Measurements from ENCODE around the gene ZNF438.

Gene ZNF438

GRCh38 chr10:30870896-30871295, 160.8 kb downstream of the ZNF438 start:
- no peak for TF ChIP-seq CTCF (conservative IDR thresholded peaks at IDR 0.05)
- TF ChIP-seq ZFX (IDR thresholded peaks at IDR 0.05), result no peak
- no peak overlapping the region for H3K27ac ChIP-seq

DNA sequence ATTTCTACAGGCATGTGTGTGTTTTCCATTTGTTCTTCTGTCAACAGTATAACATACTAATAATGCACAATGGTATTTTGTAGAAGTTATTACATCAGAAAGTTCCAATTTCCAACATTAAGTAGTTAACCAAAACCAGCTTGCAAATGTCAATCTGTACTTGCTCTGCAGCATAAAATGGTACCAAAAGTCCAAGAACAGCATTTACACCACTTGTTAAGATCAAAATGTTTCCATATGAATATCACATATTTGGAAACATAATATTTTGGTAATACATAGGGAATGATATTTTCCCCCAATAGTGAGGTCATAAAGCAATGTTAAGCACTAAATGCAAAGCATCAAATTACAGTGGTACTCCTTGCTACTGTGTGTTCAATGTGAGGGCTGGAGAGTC, 162.1 kb downstream of the ZNF438 start:
- TF ChIP-seq ZFX (IDR thresholded peaks at IDR 0.05) (no peak), CTCF (conservative IDR thresholded peaks at IDR 0.05) (no peak)
- no peak overlapping the region for H3K27ac ChIP-seq

DNA sequence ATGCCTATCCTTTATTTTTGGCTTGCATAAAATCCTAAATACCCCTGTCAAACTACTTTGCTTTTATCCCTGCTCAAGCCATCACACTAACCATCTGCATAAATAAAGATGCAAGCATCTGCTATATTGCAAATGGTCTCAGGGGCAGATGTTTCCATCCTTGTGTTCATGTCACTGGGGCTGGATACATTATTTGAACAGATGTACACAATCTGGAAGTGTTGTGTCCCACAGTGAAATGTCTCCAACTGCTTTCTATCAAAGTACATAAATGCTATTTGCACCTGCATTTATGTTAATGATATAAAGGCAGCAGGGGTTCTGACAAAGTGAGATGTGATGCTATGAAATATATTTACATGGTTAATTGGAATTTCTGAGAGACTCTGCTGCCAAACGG, 163.1 kb downstream of the ZNF438 start:
- TF ChIP-seq CTCF (conservative IDR thresholded peaks at IDR 0.05), result no peak
- TF ChIP-seq ZFX (IDR thresholded peaks at IDR 0.05), result no peak

GRCh38 chr10:30866896-30867295, 164.8 kb downstream of the ZNF438 start:
- TF ChIP-seq CTCF (conservative IDR thresholded peaks at IDR 0.05) (no peak), ZFX (IDR thresholded peaks at IDR 0.05) (no peak)
- no peak overlapping the region for H3K27ac ChIP-seq

More for the DNA sequence above, 163.1 kb downstream of the ZNF438 start:
- no peak overlapping the region for H3K27ac ChIP-seq

DNA sequence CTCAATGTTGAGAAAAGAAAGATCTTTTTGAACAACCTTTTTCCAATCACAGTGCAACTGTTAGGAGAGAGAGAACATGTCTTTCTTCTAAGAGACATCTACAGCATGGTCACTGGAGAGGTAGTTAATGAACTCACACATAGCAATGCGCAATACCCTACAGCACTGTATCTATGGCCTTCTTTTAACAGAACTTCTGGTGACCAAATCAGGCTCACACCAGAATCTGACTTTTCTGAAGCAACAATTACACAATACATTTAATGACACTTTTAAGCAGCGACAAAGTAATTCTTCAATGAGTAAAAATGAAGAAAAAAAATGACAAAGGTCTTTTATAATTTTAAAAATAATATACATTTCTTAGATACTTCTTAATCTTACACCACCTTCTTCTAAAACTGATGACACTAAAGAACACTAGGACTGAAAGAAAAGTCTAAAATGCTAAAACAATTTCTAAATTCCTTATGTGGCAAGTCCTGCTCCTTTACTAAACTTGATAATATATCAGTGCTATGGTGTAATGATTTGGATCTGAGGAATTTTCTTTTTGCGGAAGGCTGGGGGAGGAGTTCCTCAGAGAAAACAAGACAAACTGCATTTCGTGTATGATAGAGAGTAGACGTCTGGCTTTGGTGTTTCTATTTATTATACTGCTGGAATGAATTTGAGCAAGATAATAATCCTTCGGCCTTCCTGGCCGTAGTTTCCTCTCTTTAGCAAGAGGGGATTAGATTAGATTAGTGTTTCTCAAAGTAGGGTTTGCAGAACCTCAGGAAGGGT, 166.3 kb downstream of the ZNF438 start:
- TF ChIP-seq ZFX (IDR thresholded peaks at IDR 0.05), result no peak
- no peak for TF ChIP-seq CTCF (conservative IDR thresholded peaks at IDR 0.05)
- H3K27ac ChIP-seq, result no peak overlapping the region

GRCh38 chr10:30863516-30864210, 168.0 kb downstream of the ZNF438 start:
- H3K27ac ChIP-seq, result no peak overlapping the region
- TF ChIP-seq CTCF (conservative IDR thresholded peaks at IDR 0.05) (no peak), ZFX (IDR thresholded peaks at IDR 0.05) (no peak)

DNA sequence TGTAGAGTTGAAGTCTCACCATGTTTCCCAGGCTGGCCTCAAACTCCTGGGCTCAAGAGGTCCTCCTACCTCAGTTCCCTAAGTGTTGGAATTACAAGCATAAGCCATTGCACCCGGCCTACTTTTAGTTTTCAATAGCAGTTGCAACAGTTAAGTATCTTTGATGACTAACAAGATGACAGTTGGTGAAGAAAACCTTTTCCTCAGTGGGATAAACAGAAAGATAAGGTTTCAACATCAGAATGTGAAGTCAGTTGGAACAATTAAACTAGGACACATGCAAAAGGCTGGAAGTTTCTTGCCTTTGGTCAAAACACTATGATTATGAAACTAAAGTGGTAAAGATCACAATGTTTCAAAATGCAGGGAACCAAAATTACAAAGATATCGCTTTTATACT, 169.2 kb downstream of the ZNF438 start:
- no peak for TF ChIP-seq CTCF (conservative IDR thresholded peaks at IDR 0.05)
- H3K27ac ChIP-seq, result no peak overlapping the region
